Measurements from ENCODE around the gene FLNB. TPM values are rescaled to one million over a fixed set of nuclear protein-coding genes. Genes with fewer than 3 reads are reported as not detected.

Gene FLNB
- total RNA-seq, 1 experiment from 2014 or later, result 83.4 TPM

DNA sequence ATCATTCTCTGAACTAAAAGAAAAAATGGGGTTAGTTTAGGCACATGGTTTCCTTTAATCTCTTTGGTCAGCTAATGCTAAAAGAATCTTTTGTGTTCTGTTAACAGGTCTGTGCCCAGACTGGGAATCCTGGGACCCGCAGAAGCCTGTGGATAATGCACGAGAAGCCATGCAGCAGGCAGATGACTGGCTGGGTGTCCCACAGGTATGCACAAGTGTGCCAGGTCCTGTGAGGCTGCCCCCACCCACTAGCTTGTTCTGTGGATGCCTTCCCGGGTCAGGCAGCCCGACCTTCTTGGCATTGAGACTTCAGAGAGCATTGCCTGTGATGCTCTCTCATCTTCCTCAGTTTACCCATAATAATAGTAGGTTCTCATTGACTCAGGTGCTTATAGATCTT lies 70.4 kb downstream of the FLNB start:
- no peaks in the 10 kb centered on the region for H3K27me3 Mint-ChIP-seq (ENCODE audit: low read depth)
- Histone ChIP-seq H3K56ac (ENCODE audit: insufficient read length, low read depth, low read length) (no peak overlapping the region), H2BK12ac (ENCODE audit: insufficient read length, low read depth, low read length) (no peak overlapping the region), H3K4me2 (ENCODE audit: insufficient read depth, insufficient read length, low read length) (no peak overlapping the region), H2AK5ac (ENCODE audit: insufficient read length, low read length) (no peak overlapping the region), H3K9ac (ENCODE audit: extremely low read depth, insufficient read length, low read length) (no peak overlapping the region), H2BK15ac (ENCODE audit: low read depth, low read length) (no peak overlapping the region), H2BK5ac (ENCODE audit: insufficient read length, low read length) (no peak overlapping the region), H4K20me1 (ENCODE audit: control insufficient read depth, insufficient read depth, insufficient read length) (no peaks in the 10 kb centered on the region), H4K91ac (ENCODE audit: insufficient read length, low read depth, low read length) (no peak overlapping the region), H3K4me1 (ENCODE audit: insufficient read depth, low read length) (peaks cover 3% of the 10 kb centered on the region; the same call in 1 of the 2 replicates), H3K27me3 (ENCODE audit: insufficient read depth, low read length) (no peaks in the 10 kb centered on the region), H3K79me1 (ENCODE audit: insufficient read depth, low read depth, low read length, poor library complexity, severe bottlenecking) (peaks cover 8% of the 10 kb centered on the region), H3K14ac (ENCODE audit: insufficient read depth, low read length) (no peak overlapping the region), H3K9me3 (ENCODE audit: control insufficient read depth, low read depth, low read length) (no peaks in the 10 kb centered on the region), H2AFZ (ENCODE audit: low read length) (no peak overlapping the region), H3T11ph (ENCODE audit: low read length) (no peak overlapping the region), H3K18ac (ENCODE audit: insufficient read length, low read depth, low read length) (no peak overlapping the region), H2BK20ac (ENCODE audit: low read depth, low read length, poor library complexity, severe bottlenecking) (no peak overlapping the region), H4K5ac (ENCODE audit: insufficient read length, low read depth, low read length) (no peak overlapping the region), H3K79me2 (ENCODE audit: insufficient read depth, low read length) (no peaks in the 10 kb centered on the region), H3K23ac (ENCODE audit: insufficient read length, low read depth, low read length) (no peak overlapping the region), H3K27ac (ENCODE audit: insufficient read length, low read depth, low read length) (no peak overlapping the region), H3K4ac (ENCODE audit: low read depth, low read length) (no peak overlapping the region), H3K23me2 (ENCODE audit: insufficient read length, low read depth, low read length, poor library complexity, severe bottlenecking) (no peaks in the 10 kb centered on the region), H2BK120ac (ENCODE audit: low read depth, low read length, poor library complexity, severe bottlenecking) (no peak overlapping the region), H4K8ac (replicated peaks; ENCODE audit: insufficient read length, low read depth, low read length) (no peak overlapping the region)
- H3K4me1 Mint-ChIP-seq, result peaks cover 10 to 17% of the 10 kb centered on the region in 2 experiments
- no CpG with 5 or more reads among the region's 4 CpGs for WGBS (ENCODE audit: extremely low coverage, insufficient read length, low lambda C conversion rate)
- H3K9me3 Mint-ChIP-seq, result no peaks in the 10 kb centered on the region
- no peak overlapping the region for H3K27ac Mint-ChIP-seq
- TF ChIP-seq, protein P1, sequence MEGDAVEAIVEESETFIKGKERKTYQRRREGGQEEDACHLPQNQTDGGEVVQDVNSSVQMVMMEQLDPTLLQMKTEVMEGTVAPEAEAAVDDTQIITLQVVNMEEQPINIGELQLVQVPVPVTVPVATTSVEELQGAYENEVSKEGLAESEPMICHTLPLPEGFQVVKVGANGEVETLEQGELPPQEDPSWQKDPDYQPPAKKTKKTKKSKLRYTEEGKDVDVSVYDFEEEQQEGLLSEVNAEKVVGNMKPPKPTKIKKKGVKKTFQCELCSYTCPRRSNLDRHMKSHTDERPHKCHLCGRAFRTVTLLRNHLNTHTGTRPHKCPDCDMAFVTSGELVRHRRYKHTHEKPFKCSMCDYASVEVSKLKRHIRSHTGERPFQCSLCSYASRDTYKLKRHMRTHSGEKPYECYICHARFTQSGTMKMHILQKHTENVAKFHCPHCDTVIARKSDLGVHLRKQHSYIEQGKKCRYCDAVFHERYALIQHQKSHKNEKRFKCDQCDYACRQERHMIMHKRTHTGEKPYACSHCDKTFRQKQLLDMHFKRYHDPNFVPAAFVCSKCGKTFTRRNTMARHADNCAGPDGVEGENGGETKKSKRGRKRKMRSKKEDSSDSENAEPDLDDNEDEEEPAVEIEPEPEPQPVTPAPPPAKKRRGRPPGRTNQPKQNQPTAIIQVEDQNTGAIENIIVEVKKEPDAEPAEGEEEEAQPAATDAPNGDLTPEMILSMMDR (conservative IDR thresholded peaks at IDR 0.05), result no peak
- H3K36me3 Mint-ChIP-seq (ENCODE audit: insufficient read depth in 1 of 3, low read depth in 3 of 3), result peaks cover 12 to 48% (median 37%) of the 10 kb centered on the region in 3 experiments; a peak in 6 of 7 replicates
- no peak for DNase-seq
- no peak overlapping the region for H3K4me3 Mint-ChIP-seq

Data from H9 (cell line).